ENCODE results near the gene NCAPG.
A peak's percentile ranks its signal among the peaks of the same experiment; 100 is the strongest.
"Not testable (repeated sequence)": the region's sequence is repeated elsewhere in the genome, so short reads cannot be mapped to it uniquely, and the experiment has no call there.

The NCAPG gene

GRCh38 chr4:17814140-17814539 is 3.4 kb downstream of the NCAPG start:
- TF ChIP-seq POLR2A (IDR thresholded peaks at IDR 0.05; ENCODE audit: low read depth, low read length): no peak
- FAIRE-seq (peak; percentile 65), DNase-seq (ENCODE audit: insufficient read length, low spot score) (no peak)

- no peak for TF ChIP-seq POLR2A (IDR thresholded peaks at IDR 0.05; ENCODE audit: low read depth, low read length)
- no peak for FAIRE-seq
- no peak for DNase-seq (ENCODE audit: insufficient read length, low spot score)
Measured at GRCh38 chr4:17816142-17816541, 5.4 kb downstream of the NCAPG start.

GRCh38 chr4:17817027-17817426 is 6.2 kb downstream of the NCAPG start:
- TF ChIP-seq POLR2A (IDR thresholded peaks at IDR 0.05; ENCODE audit: low read depth, low read length): no peak
- DNase-seq (ENCODE audit: insufficient read length, low spot score) (no peak), FAIRE-seq (no peak)

- DNase-seq (ENCODE audit: insufficient read length, low spot score) (no peak), FAIRE-seq (no peak)
Measured at GRCh38 chr4:17823871-17824669, 13.3 kb downstream of the NCAPG start.

GRCh38 chr4:17846266-17846665 is 35.5 kb downstream of the NCAPG start:
- no peak for FAIRE-seq
- TF ChIP-seq POLR2A (IDR thresholded peaks at IDR 0.05; ENCODE audit: low read depth, low read length): no peak
- DNase-seq (ENCODE audit: insufficient read length, low spot score): no peak

More at GRCh38 chr4:17823871-17824669, 13.3 kb downstream of the NCAPG start:
- no peak for TF ChIP-seq POLR2A (IDR thresholded peaks at IDR 0.05; ENCODE audit: low read depth, low read length)

DNA sequence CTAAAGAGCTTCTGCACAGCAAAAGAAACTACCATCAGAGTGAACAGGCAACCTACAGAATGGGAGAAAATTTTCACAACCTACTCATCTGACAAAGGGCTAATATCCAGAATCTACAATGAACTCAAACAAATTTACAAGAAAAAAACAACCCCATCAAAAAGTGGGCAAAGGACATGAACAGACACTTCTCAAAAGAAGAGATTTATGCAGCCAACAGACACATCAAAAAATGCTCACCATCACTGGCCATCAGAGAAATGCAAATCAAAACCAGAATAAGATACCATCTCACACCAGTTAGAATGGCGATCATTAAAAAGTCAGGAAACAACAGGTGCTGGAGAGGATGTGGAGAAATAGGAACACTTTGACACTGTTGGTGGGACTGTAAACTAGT is 39.5 kb downstream of the NCAPG start:
- not testable (repeated sequence) for DNase-seq (ENCODE audit: insufficient read length, low spot score); FAIRE-seq

DNA sequence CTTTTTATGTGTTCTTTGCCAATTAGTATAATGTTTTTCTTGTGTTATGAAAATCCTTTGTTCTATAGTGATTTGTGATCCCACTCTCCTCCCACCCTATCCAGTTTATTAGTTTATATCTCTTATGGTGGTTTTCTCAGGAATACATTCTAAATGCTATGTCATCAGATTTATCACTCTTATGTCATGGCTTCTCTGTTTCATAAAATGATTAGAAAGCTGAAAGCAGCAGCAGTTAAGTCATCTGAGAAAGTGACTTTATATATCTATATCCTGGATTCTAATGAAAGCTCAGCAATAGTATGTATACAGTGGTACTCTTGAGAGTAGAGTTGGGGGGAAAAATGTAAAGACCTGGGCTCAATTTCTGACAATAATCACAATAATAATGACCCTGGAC is 41.2 kb downstream of the NCAPG start:
- DNase-seq (ENCODE audit: insufficient read length, low spot score) (no peak), FAIRE-seq (no peak)
- no peak for TF ChIP-seq POLR2A (IDR thresholded peaks at IDR 0.05; ENCODE audit: low read depth, low read length)

DNA sequence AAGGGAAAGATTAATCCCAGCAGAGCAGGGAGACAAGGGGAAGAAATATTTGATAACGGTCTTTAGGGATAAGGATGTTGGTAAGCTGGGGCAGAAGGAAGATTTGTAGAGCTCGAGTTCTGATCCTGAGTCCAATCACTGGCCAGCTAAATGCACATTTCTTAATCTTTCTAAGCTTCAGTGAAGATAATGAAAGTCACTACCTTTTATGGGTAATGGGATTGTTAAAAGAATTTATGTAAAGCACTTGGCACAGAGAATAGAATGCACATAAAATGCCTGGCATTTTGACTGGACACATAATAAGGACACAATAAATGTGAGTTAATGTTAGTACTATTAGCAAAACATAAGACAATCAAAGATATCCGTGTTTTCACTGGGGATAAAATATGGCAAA is 43.3 kb downstream of the NCAPG start:
- FAIRE-seq: no peak
- no peak for DNase-seq (ENCODE audit: insufficient read length, low spot score)
- TF ChIP-seq POLR2A (IDR thresholded peaks at IDR 0.05; ENCODE audit: low read depth, low read length): no peak

- no peak for TF ChIP-seq POLR2A (IDR thresholded peaks at IDR 0.05; ENCODE audit: low read depth, low read length)
- DNase-seq (ENCODE audit: insufficient read length, low spot score) (no peak), FAIRE-seq (no peak)
Measured at GRCh38 chr4:17859793-17860406, 49.1 kb downstream of the NCAPG start.

DNA sequence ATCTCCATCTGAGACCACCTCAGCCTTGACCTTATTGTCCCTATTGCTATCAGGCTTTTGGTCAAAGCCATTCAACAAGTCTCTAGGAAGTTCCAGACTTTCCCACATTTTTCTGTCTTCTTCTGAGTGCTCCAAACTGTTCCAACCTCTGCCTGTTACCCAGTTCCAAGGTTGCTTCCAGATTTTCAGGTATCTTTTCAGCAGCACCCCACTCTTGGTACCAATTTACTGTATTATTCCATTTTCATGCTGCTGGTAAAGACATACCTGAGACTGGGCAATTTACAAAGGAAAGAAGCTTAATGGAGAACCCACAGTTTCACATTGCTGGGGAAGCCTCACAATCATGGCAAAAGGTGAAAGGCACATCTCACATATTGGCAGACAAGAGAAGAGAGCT is 51.1 kb downstream of the NCAPG start:
- not testable (repeated sequence) for FAIRE-seq; DNase-seq (ENCODE audit: insufficient read length, low spot score)

GRCh38 chr4:17865866-17866363 is 55.1 kb downstream of the NCAPG start:
- TF ChIP-seq POLR2A (IDR thresholded peaks at IDR 0.05; ENCODE audit: low read depth, low read length): no peak
- FAIRE-seq (no peak), DNase-seq (ENCODE audit: insufficient read length, low spot score) (no peak)

- no peak for TF ChIP-seq POLR2A (IDR thresholded peaks at IDR 0.05; ENCODE audit: low read depth, low read length)
- FAIRE-seq (no peak), DNase-seq (ENCODE audit: insufficient read length, low spot score) (no peak)
Measured at GRCh38 chr4:17866810-17867209, 56.0 kb downstream of the NCAPG start.

GRCh38 chr4:17867276-17867675 is 56.5 kb downstream of the NCAPG start:
- DNase-seq (ENCODE audit: insufficient read length, low spot score) (no peak), FAIRE-seq (no peak)
- TF ChIP-seq POLR2A (IDR thresholded peaks at IDR 0.05; ENCODE audit: low read depth, low read length): no peak

DNA sequence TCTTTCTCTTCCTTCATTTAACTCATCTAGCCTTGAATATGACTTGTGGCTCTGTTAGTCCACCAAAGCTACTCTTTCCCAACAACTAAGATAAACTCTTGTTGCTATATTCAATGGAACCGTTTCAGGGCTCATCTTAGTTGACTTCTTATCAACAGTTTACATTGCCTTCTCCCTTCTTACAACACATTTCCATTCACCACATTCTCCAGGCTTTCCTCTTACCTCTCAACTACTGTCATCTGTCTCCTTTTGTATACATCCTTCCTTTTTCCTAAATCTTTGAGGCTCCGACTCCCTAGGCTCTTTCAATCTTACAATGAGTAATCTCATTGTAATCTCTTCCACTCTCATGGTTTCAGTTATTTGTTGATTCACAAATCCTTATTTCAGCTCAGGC is 58.5 kb downstream of the NCAPG start:
- TF ChIP-seq POLR2A (IDR thresholded peaks at IDR 0.05; ENCODE audit: low read depth, low read length): no peak
- DNase-seq (ENCODE audit: insufficient read length, low spot score): no peak
- FAIRE-seq: no peak

Data from H54 (cell line).